NCI-H187 (cell line): Measurements from ENCODE around the gene ZNF80.

Experiments used
- DNase-seq, 2 experiments: peaks; one replicate each; lab custom pipeline; 2025; lab: John Stamatoyannopoulos, UW

ZNF80 gene

DNA sequence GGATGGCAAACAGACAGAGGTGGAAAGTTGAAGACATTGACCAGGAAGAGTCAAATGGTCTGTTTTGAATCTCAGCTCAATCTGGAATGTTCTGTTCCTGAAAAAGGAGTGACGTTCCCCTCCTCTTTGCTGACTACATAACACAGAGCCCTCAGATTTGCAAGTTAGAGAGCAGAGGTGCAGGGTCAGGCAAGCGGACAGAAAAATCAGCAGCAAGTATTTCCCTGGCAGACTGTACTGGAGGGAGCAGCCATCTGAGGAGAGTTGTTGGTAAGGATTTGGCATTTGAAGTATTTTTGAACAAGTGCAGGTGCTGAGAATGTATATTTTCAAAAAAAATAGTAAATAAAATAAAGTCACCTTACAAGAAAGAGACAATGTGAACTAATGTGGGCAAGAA, 17.6 kb downstream of the ZNF80 start:
- DNase-seq, result no peak

DNA sequence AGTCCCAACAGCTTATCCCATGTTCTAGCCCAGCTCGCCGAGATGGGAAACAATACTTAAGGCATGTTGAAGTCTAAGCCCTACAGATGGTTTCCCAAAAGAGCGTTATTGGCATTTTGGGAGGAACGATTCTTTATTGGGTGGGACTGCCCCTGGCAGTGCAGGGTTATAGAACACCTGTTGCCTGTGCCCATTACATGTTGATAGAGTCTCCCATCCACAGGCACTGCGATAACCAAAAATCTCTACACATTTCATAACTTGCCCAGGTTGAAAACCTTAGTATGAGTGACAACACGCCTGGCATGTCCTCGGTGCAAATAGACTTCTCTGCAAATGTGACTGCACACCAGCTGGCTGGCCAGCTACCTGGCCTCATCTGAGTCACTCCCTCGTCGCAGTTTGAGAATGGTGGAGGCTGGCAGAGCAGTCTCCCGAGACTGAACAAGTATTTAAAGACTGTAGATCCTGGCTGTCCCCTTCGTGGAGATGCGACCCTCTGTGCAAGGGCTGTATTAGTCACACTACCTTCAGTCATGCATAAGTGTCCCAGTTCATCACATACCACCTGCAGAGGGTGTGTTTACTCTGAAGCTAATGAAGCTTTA, 18.7 kb downstream of the ZNF80 start:
- no peak for DNase-seq

DNA sequence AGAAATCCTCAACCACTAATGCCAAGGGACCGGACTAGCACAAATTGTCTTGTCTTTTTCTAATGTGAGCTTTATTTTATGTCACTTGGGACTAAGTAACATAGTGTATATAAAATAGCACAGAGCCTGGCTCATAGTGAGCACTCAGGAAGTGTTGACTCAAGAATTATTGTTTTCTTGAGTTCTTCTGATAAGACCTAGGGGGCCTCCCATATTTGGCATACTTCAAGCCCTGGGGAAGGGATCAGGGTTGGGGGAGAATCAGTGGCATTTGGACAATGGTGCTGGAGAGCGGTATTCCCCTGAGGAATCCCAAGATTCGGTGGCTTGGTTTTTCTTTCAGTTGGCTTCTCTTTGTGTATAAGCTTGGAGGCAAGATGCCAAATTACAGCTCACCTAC, 19.4 kb downstream of the ZNF80 start:
- no peak for DNase-seq

DNA sequence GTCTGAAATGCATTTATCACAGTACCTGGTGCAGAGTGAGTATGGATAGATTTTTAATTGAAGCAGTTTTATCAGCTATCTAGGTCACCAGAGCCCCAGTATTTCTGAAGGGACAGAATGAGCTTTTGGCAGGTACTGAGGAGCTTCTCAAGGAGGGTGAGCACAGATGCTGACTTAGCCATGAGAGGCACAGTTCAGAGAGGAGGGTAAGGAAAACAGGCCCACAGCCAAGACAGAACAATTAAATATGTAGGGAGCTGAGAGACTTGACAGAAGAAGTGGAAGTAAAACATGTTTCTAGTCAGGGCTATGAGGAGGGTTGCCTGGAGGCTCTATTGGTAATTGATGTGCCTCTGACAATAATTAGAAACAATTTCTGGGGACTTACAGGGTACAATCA, 20.1 kb downstream of the ZNF80 start:
- DNase-seq, result no peak

DNA sequence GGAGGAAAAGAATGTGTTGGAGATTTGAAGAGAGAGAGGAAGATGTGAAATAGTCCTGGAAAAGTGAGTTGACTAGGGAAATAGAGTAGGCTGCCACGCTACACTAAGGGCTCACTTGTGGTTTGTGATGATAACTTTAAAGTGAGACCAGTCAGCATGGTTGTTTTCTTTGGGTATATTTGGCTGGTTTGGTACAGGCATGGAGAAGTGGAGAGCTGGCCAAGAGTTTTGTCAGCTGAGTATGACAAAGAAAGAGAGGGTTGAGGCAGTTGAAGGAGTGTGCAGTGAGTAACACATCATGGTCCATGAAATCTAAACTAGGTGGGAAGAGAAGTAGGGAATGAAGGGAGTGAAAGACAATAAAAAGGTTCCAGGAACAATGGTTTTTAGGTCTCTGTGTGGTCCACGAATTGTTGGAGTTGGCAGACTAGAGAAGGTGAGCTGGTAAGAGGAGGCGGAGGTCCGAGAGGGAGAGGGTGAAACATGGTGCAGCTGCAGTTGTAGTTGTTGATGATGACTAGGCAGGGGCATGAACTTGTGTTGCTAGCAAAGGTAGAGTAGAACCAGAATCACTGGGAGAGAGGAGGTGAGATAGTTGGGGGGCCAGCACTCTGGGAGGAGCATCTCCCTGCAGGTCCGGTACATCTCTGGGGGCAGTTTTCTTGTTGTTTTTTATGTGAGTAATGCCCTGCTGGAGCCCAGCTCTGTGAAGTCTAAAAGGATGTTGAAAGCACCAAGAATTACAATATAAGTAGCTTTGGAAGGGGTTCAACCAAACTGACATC, 21.0 kb downstream of the ZNF80 start:
- no peak for DNase-seq

DNA sequence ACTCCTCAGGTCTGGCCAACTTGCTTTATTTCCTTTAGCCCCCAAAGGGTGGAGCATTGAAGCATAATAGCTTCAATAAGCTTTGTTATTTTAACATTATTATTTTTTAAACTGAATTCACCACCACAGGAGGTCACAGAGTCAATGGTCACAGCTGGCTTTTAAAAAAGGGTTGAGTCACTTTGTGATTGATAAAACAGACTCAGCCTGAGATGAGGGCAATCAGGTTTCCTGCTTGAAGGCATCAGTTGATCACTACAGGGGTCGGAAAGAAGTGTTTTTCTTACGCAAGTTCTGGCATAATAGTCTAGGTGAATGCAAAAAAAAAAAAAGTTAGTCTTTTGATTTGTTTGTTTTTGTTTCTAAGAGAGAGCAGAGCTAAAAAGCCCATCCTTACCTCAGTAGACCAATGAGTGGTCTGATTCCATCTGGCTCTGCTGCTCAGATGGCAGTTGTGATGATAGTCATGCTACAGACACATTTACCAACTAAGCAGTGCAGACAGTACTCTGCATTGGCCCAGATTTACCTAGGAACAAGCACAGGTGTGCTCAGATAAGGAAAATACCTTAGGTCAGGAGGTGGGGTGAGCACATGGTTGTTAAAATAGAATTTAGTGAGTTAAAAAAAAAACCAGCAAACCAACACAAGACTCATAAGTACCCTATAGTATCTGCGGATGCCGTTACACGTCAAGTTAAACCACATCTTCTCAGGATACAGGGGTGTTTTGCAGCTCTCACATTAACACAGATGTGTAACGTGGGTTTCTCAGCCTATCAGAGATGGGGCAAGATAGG, 22.6 kb downstream of the ZNF80 start:
- no peak for DNase-seq

DNA sequence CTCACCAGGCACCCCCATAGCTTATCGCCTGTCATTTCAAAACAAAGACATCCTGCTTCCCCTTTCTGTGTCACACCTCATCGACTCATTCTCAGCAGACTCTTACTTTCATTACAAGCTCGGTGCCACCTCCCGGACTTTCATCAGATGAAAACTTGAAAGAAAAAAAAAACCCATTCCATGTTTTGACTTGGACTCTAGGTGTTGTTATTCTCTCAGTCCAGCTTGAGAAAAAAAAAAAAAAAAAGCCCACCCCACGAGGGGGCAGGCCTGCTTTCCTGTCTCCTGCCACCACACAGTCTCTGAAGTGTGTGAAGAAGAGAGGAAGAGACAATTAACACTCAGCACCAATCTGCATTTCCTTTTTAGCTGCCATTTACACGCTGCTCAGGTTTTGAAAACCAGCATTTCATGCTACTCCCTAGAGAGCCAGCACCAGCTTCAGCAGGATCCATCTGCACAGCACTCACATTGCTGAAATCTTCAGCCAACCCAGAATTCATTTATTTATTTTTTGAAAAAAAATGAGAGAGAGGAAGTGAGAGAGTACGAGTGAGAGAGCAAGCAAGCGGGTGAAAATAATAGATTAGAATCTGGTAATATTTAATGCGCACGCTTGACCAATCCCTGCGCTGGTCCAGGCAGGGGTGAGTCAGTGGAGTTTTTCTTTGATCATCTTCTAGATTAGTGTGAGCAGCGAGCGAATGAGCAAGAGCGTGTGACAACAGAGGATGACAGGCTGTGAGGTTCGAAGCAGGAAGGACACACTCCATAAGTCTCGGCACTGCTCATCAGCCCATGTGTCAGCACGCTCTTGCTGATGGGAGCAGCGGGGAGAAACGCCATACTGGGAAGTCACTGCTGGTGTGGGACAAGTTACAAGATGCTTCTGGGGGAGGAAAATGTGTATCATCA, 23.5 kb downstream of the ZNF80 start:
- DNase-seq, result no peak

DNA sequence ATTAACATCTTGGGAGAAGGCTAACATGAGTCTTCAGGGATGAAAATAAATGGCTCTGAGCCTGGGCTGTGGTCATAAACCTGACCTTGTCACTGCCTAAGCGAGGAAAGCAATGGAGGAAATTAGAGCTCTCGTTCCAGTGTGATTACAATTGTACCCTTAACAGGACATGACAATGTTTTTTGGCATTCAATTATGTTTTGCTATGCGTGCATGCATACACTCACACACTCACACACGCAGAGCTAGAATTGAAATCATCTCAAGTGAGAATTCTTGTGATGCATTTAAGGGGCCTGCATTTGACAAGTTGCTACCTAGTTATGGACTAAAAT, 24.1 kb downstream of the ZNF80 start:
- no peak for DNase-seq

DNA sequence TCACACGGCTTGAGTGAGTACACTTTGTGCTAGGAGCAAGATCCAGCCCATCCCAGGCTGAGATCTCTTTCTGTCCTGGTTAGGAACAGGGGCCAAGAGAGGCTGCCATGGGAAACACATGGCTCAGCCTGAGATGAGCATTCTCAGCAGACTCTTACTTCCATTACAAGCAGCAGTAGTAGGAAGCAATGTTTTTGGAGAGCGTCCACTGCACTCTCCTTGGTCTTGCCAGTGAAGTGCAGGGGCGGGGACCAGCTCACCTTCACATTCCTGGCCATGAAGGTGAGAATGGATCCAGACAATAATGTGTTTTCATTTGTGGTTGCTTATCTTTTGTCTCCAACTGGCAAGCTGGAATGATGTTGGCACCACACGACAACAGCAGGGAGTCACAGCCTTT, 24.7 kb downstream of the ZNF80 start:
- DNase-seq, result no peak

DNA sequence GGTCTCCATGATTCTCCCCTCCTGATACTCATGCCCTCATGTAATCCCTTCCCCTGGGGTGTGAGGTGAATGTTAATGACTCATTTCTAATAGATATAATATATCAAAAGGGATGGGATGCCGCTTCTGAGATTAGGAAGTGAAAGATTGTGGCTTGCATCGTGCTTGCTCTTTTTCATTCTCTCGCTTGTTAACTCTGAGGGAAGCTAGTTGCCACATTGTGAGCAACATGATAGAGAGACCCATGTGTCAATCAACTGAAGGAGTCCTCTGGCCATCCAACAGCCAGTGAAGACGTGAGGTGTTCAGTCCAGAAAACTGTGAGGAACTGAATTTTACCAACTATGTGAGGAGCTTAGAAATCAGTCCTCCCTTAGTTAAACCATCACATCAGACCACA, 29.6 kb downstream of the ZNF80 start:
- no peak for DNase-seq

DNA sequence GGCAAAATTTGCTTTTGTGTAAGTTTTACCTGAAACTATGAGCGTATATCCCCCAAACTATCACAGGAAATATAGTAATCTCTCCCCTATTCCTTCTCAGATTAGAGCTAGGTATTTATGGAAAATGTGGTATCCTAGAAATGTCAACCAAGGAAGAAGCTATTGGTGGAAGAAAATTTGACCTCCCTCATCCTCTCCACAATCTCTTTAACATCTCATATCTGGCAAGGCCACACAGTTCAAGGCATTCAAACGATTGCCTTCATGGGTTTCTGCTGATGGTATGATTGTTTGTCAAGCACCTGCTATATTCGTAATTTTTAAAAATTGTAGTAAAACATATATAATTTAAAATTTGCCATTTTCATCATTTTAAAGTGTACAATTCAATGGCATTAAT, 31.0 kb downstream of the ZNF80 start:
- DNase-seq, result no peak

DNA sequence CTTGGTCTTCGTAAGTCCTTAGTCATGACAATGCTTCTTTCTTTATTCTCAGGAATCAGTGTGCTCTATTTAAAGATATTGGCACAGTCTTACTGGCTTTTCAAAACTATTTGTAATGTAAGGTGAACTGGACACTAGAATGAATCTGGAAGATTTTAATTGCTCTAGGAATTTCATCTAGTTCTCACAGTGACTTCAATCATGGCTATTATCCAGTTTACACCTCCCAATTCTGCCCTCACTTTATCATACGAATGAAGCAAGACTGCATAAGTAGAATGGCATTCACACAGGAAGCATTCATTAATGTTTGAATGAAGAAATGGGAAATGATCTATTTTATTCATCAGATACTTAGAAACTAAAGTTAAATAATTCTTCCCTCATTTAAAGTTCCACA, 31.8 kb downstream of the ZNF80 start:
- no peak for DNase-seq

DNA sequence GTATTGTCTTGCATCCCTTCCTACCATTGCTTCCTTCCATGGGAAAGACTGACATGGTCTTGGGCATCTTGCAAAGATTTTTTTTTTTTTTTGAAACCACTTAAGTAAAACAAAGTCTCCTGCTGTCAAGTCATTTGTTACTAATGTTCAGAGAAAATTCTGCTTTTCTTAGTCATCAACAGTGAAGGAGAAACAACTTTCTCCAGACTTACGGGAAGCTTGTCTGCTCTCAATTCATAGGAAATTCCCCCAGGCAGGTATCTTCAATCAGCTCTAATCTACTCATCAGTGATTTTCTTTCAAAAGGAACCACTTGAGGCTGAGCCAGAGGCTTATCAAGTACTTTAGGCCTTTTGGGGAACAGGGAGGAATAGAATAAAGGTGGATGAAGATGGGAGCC, 42.6 kb downstream of the ZNF80 start:
- DNase-seq, result no peak

DNA sequence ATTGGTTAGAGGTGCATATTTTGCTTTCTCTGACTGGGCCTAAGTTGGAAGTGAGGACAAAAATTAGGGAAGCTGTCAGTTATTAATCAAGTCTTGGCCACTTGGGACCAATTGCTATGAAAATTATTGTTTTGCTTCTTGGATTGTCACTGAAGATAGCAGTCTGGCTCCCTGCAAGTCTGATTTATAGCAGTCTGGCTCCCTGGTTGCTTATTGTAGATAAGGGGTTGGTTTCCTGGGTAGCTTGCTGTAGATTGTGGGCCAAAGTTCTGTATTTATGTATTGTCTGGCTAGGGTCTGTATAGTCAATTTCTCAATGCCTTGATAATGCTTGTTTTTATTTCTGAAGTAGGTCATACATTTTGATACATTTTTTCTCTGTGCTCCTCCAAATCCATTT, 45.2 kb downstream of the ZNF80 start:
- no peak for DNase-seq

DNA sequence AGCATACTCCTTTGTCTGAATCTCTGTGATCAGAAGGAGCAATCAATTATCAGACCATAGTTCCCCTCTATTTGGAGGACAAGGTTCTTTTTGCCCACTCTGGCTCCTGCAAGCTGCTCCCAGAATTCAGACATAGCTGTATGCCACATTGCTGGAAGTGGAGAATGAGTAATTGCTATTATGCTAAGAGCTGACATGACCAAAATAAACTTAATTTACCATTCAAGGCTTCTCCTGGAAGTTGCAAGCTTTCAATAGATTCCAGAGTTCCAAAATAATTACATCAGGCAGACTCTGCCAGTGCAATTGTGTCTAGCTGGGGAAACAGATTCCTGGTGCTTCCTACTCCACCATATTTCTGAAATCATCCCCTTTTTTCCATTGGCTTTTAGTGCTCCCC, 50.9 kb downstream of the ZNF80 start:
- DNase-seq, result no peak
